CD4-positive, alpha-beta T cell (primary cell): ENCODE results near the gene FIBIN. TPM values are rescaled to one million over a fixed set of nuclear protein-coding genes. Genes with fewer than 3 reads are reported as not detected.

Source experiments
- ATAC-seq: fragments of 200-7000 bp; cut with Tn5 transposase; one replicate; pipeline ENCODE4 v1.10.0; 2022; ENCODE audit warnings: mild to moderate bottlenecking; ENCODE audit not compliant: poor library complexity
- CTCF ChIA-PET: fragments of 350-600 bp; sonication (Branson Sonifier 250); formaldehyde crosslinking; loops from one replicate; lab custom pipeline; 2021; ENCODE audit warnings: antibody characterized with exemption, inconsistent platforms; lab: Charles Lee
- POLR2A ChIA-PET: fragments of 350-600 bp; sonication (Branson Sonifier 250); formaldehyde crosslinking; loops from one replicate; lab custom pipeline; 2021; ENCODE audit warnings: antibody characterized with exemption, inconsistent platforms; lab: Charles Lee
- DNase-seq, 14 experiments: peaks; one replicate each; pipeline ENCODE4 v3.0.0-alpha.2; 2013 to 2020; ENCODE audit warnings: mixed read lengths in 2 of 14
- H3K27ac ChIP-seq, 2 donors: one replicate each; pipeline versions ENCODE4 v1.5.1 to v1.7.0; 2013; ENCODE audit warnings: low read length in 2 of 2, low read depth in 1 of 2, mild to moderate bottlenecking in 1 of 2
- H3K27me3 ChIP-seq, 2 experiments: 1 replicate in 1 of 2; 2 replicates in 1 of 2; pipeline versions ENCODE4 v1.6.1 to v1.7.0; 2013; ENCODE audit warnings: low read length in 2 of 2, control low read depth in 1 of 2, mild to moderate bottlenecking in 1 of 2, moderate library complexity in 1 of 2; ENCODE audit not compliant: insufficient read depth in 2 of 2, control insufficient read depth in 1 of 2
- H3K36me3 ChIP-seq: one replicate; pipeline ENCODE4 v1.6.1; 2013; ENCODE audit warnings: low read length, control low read depth; ENCODE audit not compliant: insufficient read depth
- H3K4me1 ChIP-seq: one replicate; pipeline ENCODE4 v1.6.1; 2013; ENCODE audit warnings: low read length, control low read depth; ENCODE audit not compliant: insufficient read depth
- H3K4me3 ChIP-seq: one replicate; pipeline ENCODE4 v1.5.1; 2013; ENCODE audit warnings: mild to moderate bottlenecking, low read length, moderate library complexity
- H3K9me3 ChIP-seq, 2 experiments: 1 replicate in 1 of 2; 2 replicates in 1 of 2; pipeline versions ENCODE4 v1.6.1 to v1.7.0; 2013; ENCODE audit warnings: low read length in 2 of 2, mild to moderate bottlenecking in 2 of 2, control low read depth in 1 of 2, moderate library complexity in 1 of 2; ENCODE audit not compliant: control insufficient read depth in 1 of 2, insufficient read depth in 1 of 2
- H3K27ac Mint-ChIP-seq: one replicate; pipeline ENCODE4 v1.8.0; 2020; ENCODE audit warnings: mixed read lengths
- H3K27me3 Mint-ChIP-seq: one replicate; pipeline ENCODE4 v1.8.0; 2021; ENCODE audit warnings: mixed read lengths
- H3K36me3 Mint-ChIP-seq: one replicate; pipeline ENCODE4 v1.8.0; 2021; ENCODE audit warnings: low read depth, mixed read lengths
- H3K4me1 Mint-ChIP-seq: one replicate; pipeline ENCODE4 v1.8.0; 2021; ENCODE audit warnings: low read depth, mixed read lengths
- H3K4me3 Mint-ChIP-seq: one replicate; pipeline ENCODE4 v1.8.0; 2020; ENCODE audit warnings: mild to moderate bottlenecking, mixed read lengths
- H3K9me3 Mint-ChIP-seq: one replicate; pipeline ENCODE4 v1.8.0; 2020; ENCODE audit warnings: mixed read lengths
- CTCF ChIP-seq: fragments of 200-600 bp; IDR thresholded peaks from one replicate; pipeline ENCODE4 v1.8.0; 2022; ENCODE audit warnings: antibody characterized with exemption, mild to moderate bottlenecking
- intact Hi-C, 2 experiments: fragments of 100-400 bp; cut with DNase I in 1 of 2; cut with micrococcal nuclease in 1 of 2; formaldehyde crosslinking; loops; one replicate each; pipeline versions ENCODE4 v1.15.1 to v1.9.0; 2023 to 2025; cut with DNase I, micrococcal nuclease
- total RNA-seq, 174 experiments: library from RNA in 2 of 174; stranded (reverse) in 2 of 174; gene quantifications; one replicate each; pipeline ENCODE4 v1.2.3 and lab custom pipeline; 2021 to 2026

The FIBIN gene
- total RNA-seq, 2 experiments from 2014 or later = not detected

- Mint-ChIP-seq H3K4me1 (no peaks in the 10 kb centered on the region), H3K27ac (no peak overlapping the region), H3K27me3 (no peaks in the 10 kb centered on the region), H3K4me3 (no peak overlapping the region), H3K9me3 (no peaks in the 10 kb centered on the region), H3K36me3 (no peaks in the 10 kb centered on the region)
- H3K9me3 ChIP-seq = no peaks in the 10 kb centered on the region
- no peak for TF ChIP-seq CTCF
- H3K27me3 ChIP-seq = no peaks in the 10 kb centered on the region
- H3K36me3 ChIP-seq = no peaks in the 10 kb centered on the region
- intact Hi-C loops = no loop called here
- ATAC-seq = no peak
- ChIA-PET POLR2A (no interaction called here), CTCF (no interaction called here)
- no peak for DNase-seq
- H3K27ac ChIP-seq = no peak overlapping the region
- H3K4me3 ChIP-seq = no peak overlapping the region
- no peaks in the 10 kb centered on the region for H3K4me1 ChIP-seq
These were observed 10.2 kb downstream of the FIBIN start for GRCh38 chr11:27004103-27004502.

GRCh38 chr11:27008811-27009535, 15.1 kb downstream of the FIBIN start:
- intact Hi-C loops = no loop called here
- Histone ChIP-seq H3K4me3 (no peak overlapping the region), H3K27me3 (no peaks in the 10 kb centered on the region), H3K4me1 (no peaks in the 10 kb centered on the region), H3K27ac (no peak overlapping the region), H3K9me3 (no peaks in the 10 kb centered on the region), H3K36me3 (no peaks in the 10 kb centered on the region)
- Mint-ChIP-seq H3K27me3 (no peaks in the 10 kb centered on the region), H3K4me1 (no peaks in the 10 kb centered on the region), H3K4me3 (no peak overlapping the region), H3K27ac (no peak overlapping the region), H3K36me3 (no peaks in the 10 kb centered on the region), H3K9me3 (peaks cover 2% of the 10 kb centered on the region)
- TF ChIP-seq CTCF = no peak
- ChIA-PET POLR2A (no interaction called here), CTCF (no interaction called here)
- ATAC-seq (no peak), DNase-seq (no peak)

GRCh38 chr11:27011560-27012233, 17.8 kb downstream of the FIBIN start:
- POLR2A ChIA-PET = no interaction called here
- peaks cover 5% of the 10 kb centered on the region for H3K9me3 Mint-ChIP-seq
- intact Hi-C loops = no loop called here

More at GRCh38 chr11:27011560-27012233, 17.8 kb downstream of the FIBIN start:
- H3K36me3 ChIP-seq = no peaks in the 10 kb centered on the region
- Mint-ChIP-seq H3K4me1 (no peaks in the 10 kb centered on the region), H3K27ac (no peak overlapping the region), H3K27me3 (no peaks in the 10 kb centered on the region), H3K36me3 (no peaks in the 10 kb centered on the region), H3K4me3 (no peak overlapping the region)
- no peaks in the 10 kb centered on the region for H3K9me3 ChIP-seq
- H3K27me3 ChIP-seq = no peaks in the 10 kb centered on the region
- no peak for TF ChIP-seq CTCF
- CTCF ChIA-PET = no interaction called here
- no peak overlapping the region for H3K27ac ChIP-seq
- H3K4me3 ChIP-seq = no peak overlapping the region
- ATAC-seq = no peak
- DNase-seq = no peak
- no peaks in the 10 kb centered on the region for H3K4me1 ChIP-seq
